ENCODE measurements around the gene ALKBH4.

DNA sequence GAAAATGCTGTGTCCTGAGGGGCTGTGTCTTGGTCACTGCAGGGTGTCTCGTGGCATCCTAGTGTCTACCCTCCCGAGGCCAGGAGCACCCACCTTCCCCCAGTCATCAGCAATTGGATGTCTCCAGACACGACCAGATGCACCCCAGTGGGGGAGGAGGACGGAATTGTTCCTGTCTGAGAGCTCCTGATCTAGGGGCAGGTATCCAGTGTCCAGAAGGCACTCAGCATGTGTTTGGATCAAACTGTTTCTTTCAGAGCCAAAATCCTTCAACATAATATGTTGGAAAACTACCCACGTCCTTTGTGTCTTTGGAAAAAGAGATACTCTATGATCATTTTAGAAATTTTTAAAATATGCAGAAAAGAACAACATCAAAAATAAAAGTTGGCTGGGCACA, 51.6 kb downstream of the ALKBH4 start:
- TF ChIP-seq, protein P1, sequence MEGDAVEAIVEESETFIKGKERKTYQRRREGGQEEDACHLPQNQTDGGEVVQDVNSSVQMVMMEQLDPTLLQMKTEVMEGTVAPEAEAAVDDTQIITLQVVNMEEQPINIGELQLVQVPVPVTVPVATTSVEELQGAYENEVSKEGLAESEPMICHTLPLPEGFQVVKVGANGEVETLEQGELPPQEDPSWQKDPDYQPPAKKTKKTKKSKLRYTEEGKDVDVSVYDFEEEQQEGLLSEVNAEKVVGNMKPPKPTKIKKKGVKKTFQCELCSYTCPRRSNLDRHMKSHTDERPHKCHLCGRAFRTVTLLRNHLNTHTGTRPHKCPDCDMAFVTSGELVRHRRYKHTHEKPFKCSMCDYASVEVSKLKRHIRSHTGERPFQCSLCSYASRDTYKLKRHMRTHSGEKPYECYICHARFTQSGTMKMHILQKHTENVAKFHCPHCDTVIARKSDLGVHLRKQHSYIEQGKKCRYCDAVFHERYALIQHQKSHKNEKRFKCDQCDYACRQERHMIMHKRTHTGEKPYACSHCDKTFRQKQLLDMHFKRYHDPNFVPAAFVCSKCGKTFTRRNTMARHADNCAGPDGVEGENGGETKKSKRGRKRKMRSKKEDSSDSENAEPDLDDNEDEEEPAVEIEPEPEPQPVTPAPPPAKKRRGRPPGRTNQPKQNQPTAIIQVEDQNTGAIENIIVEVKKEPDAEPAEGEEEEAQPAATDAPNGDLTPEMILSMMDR (IDR thresholded peaks at IDR 0.05), result no peak
- no peak for TF ChIP-seq POLR2A (IDR thresholded peaks at IDR 0.05)

Data from esophagus squamous epithelium (tissue), 4 donors.